HG03064 (cell line): Measurements from ENCODE around the gene EXOSC6.
A peak's percentile ranks its signal among the peaks of the same experiment; 100 is the strongest.
"Not testable (repeated sequence)": the region's sequence is repeated elsewhere in the genome, so short reads cannot be mapped to it uniquely, and the experiment has no call there.

Experiments used
- ATAC-seq: cut with Tn5 transposase; IDR thresholded peaks from one replicate; pipeline ENCODE4 v1.9.1; 2021; ENCODE audit warnings: low read depth; ENCODE audit not compliant: unreplicated experiment

Gene EXOSC6

DNA sequence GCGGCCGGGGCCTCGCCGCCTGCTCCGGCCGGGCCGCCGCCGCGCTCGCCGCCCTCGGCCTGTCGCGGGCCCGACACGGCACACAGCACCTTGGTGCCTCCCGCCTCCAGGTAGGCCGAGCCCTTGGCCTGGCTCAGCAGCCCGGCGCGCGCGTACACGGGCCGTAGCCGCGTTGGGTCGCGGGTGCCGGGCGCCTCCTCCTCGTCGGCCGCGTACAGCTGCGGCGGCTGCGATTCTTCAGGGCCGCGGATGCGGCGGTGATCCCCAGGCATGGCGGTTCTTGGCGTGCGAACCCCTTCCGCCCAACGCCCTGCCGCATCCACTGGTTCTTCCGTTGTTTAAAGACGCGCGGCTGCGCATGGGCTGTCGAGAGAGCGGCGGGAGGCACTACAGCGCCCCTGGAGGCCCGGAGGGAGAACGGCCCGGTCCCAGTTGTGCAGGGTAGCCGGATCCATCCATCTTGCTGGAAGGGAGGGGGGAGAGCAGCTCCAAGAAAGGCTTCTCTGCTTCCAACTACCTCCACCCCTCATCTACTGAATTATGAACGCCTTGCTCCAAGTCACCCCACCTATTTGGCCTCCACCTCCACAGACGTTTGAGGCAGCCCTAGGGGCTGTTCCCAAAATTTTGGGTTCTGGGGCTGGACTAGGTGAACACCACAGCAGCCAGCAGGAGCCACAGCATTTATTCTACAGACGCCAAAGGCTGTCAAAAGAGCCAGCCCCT, at the start of gene EXOSC6:
Gene EXOSC6, minus strand, starts transcription at position 312 of the 726 bp plus-strand sequence. Its CDS starts 40 bp downstream, at position 272.
- ATAC-seq: peak; percentile 81

DNA sequence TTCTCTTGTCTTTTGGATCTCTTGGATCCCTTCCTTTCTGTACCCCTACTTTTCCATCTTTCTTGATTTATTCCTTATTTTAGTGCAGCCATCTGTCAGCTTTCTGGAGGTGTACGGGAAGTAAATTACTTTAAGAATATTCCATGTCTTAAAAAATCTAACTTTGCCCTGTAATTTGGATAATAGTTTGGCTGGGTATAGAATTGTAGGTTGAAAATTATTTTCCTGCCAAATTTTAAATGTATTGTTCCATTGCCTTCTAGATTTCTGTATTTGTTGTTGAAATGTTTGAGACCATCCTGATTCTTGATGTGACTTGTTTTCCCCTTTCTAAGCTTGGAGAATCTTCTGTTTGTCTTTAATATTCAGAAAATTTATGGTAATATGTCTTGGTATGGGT, 49.4 kb upstream of the EXOSC6 start:
- ATAC-seq: no peak

DNA sequence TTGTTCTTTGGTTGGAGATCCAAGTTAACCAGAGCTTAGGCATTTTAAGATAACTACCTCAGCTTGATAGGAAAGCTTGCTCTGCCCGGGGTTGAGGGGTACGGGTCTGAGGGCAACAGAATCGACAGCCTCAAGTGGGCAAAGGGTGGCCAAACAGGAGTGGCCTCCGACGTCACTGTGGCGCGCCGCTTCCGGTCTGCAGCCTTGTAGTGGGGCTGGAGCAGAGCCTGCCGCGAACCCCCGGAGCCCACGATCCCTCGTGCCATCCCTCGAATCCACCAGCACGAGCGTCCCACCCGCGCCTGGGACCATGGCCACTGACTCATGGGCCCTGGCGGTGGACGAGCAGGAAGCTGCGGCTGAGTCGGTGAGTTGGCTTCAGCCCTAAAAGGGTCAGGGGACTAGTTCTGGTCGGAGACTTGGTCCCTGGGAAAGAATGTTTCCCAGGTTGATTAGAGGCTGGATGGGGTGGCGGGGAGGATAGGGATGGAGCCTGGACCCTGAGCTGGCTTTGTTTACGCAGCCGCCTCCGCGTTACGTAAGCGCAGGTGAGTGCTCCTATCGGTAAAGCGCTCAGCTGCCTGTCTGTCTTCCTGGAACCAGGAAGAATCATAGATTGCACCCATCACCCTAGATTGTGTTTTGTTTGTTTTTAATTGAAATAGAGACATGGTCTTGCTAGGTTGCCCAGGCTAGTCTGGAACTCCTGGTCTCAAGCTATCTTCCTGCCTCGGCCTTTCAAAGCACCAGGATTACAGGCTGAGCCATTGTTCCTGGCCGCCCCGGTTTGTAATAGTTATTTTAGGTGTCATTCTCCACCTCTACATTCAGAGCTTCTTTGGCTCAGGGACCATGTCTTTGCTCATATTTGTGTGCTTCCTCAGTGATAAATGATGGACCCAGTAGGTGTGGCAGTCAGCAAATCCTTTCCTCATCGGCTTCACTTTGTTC, 47.5 kb upstream of the EXOSC6 start, which contains the start of gene DDX19B:
Gene DDX19B, plus strand, starts transcription at position 199 of the 951 bp plus-strand sequence. Its CDS starts 112 bp downstream, at position 311.
- ATAC-seq: peak; percentile 67

DNA sequence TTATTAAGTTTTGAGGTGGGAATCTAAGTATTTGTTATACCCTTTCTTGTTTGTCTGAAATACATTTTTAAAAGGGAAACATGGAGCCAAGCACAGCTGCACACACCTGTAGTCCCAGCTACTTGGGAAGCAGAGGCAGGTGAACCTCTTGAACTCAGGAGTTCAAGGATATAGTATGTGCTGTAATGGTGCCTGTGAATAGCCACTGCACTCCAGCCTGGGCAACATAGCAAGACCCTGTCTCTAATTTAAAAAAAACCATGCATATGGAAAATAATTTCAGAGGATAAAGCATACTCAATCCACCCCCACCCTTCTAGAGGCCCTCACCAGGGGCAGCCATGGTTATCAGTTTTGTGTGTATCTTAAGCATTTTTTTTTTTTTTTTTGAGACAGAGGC, 43.9 kb upstream of the EXOSC6 start:
- ATAC-seq: no peak

DNA sequence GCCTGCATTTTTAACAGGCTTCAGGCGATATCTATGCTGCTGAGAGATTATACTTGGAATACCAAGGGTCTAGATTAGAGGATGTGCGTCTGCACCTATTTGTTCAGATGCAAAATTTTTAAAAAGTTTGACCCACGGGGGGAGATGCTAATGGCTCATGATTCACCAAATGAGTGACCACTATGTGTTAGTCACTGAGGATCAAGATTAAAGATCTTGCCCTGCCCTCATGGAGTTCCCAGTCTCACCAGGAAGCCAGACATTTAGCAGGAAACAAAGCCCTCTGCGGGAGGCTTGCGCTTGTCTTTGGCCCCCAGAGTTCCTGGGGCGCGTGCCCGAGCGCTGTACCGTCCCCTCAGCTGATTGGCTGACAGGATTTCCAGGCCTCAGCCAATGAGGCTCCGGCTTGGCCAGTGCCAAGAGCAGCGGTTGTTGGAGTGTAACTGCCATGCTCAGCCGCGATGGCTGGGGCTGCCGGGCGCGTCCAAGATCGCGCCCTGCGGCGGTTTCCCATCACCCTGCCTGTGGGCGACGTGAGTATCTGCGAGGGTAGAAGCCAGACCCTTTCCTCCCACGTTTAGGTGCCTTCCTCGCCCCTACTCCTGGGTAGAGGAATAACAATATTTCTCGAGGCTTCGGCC, 42.8 kb upstream of the EXOSC6 start:
- no peak for ATAC-seq

DNA sequence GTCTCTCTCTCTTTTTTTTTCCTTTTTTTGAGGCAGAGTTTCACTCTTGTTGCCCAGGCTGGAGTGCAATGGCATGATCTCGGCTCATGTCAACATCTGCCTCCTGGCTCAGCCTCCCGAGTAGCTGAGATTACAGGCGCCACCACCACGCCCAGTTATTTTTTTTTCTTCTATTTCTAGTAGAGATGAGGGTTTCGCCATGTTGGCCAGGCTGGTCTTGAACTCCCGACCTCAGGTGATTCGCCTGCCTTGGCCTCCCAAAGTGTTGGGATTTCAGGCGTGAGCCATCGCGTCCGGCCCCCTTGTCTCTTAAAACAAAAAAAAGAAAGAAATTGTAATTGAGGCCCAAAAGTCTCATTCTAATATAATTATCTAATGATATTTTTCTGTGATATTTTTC, 40.4 kb upstream of the EXOSC6 start:
- ATAC-seq: not testable (repeated sequence)

DNA sequence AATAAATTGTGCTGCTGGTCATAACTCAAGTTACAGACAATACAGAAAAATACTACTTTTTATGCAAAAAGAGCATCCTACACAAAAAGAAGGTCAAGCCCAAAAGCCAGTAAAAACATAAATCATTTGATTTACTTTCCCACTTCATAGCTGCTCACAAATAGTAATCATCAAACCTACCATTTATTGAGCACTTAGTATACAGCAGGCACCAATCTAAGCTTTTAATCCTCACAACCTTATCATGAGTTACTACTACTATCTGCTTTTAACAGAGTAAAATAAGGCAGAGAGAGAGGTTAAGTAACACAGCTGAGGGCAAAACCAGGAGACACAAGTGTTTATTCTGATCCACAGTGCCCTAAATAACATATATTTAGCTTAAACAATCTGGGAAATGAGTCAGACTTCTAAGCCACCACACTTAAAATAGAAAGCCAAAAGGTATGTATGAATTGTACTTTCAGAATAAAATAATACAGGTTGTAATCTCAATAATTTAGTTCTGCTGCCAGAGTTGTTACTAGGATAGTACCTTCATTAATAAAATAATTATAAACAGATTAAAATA, 39.3 kb upstream of the EXOSC6 start:
- no peak for ATAC-seq

DNA sequence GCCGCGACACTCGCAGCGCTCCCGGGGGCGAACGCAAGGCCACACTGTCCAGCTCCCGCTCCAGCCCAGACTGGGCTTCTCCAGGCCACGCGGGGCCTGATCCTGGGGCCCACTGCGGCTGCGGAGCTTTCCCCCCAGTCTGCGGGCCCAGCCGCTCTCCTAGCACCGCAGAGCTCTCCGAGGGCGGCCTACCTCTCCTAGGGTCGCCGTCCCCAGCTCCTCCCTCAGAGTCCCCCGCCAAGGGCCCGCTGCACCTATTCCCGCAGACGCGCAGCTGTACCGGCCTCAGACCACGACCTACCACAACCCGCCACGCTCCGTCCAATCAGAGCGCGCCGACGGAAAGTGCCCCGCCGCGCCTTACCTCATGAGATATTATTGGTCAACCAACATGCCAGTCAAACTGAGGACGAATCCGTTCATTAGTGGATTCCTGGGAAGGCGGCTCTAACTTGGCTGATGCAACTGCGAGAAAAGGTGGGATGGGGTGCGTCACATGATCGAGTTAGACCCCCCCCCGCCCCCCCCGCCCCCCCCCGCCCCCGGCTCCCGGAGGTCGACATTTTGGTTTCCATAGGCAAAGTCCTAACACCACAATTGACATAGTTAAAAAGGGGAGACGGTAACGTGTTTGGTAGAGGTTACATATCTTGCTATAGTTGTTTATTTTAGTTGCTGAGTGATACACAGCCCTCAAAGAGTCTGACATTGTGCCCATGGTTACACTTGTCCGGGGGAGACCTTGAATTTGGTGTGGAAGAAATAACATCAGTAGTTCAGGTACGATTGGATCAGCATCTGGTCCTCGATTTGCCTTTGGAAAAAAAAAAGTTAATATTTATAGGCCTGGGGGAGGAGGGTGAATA, 37.7 kb upstream of the EXOSC6 start, which contains the start of gene AARS1:
Gene AARS1, minus strand, starts transcription at position 278 of the 866 bp plus-strand sequence. CDS start 6,743 bp downstream, outside the sequence.
- ATAC-seq: peak; percentile 89

DNA sequence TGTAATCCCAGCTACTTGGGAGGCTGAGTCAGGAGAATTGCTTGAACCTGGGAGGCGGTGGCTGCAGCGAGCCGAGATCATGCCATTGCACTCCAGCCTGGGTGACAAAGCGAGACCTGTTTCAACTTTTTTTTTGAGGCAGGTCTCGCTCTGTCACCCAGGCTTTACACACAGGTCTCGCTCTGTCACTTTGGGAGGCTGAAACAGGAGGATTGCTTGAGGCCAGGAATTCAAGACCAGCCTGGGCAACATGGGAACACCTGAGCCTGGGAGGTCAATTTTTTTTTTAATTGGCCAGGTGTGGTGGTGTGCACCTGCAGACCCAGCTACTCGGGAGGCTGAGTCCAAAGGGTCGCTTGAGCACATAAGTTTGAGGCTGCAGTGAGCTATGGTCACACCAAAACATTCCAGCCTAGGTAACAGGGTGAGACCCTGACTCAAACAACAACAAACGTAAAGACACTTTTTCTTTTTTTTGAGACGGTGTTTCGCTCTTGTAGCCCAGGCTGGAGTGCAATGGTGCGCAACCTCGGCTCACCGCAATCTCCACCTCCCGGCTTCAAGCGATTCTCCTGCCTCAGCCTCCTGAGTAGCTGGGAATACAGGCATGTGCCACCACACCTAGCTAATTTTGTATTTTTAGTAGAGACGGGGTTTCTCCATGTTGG, 35.7 kb upstream of the EXOSC6 start:
- not testable (repeated sequence) for ATAC-seq

DNA sequence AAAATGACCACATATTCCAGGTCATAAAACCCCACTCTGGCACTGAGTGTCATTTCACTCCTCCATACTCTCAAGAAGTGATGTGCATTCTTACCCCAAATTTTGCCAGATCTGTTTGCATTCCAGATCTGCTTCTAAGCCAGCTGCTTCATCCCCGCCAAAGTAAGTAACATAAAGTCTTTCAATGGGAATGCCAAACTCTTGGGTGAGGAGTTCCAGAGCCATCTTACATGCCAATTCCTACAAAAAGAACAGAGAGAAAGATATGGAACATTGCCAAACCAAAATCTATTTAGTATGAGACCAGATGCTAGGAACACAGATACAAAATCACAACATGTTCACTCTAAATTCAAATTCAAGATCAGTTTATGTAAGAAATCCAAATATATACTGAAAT, 24.7 kb upstream of the EXOSC6 start:
- ATAC-seq: no peak

DNA sequence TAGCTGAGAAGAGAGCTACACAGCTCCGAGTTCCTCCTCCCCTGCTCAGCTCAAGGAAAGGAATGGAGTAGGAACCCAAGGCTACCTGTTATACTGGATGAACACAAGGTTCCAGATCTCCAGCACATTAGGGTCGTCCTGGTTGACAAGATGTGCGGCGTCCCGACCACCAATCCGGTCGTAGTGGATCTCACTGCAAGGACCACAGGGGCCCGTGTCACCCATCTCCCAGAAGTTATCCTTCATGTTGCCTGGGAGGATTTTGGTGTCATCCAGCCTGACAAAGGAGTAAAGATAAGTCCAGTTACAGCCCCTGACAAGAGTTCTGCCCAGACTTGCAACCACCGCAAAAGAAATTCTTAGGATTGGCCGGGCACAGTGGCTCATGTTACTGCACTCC, 20.0 kb upstream of the EXOSC6 start:
- no peak for ATAC-seq

DNA sequence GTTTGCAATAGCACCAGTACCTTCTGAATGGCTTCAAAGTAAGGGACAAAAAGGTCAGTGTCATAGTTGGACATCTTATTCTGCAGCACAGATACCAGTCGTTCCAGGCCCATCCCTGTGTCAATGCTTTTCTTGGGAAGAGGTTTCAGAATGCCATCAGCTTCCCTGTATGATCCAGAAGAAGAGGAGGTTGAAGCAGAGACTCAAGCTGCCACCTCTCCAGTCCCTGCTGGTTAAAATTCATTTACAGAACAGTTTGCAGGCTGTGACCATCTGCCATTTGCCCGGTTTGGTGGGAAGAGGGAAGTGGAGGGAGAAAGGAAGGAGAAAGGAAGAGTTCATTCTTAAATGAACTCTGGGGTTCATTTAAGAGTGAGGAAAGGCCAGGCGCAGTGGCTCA, 18.4 kb upstream of the EXOSC6 start:
- ATAC-seq: no peak

DNA sequence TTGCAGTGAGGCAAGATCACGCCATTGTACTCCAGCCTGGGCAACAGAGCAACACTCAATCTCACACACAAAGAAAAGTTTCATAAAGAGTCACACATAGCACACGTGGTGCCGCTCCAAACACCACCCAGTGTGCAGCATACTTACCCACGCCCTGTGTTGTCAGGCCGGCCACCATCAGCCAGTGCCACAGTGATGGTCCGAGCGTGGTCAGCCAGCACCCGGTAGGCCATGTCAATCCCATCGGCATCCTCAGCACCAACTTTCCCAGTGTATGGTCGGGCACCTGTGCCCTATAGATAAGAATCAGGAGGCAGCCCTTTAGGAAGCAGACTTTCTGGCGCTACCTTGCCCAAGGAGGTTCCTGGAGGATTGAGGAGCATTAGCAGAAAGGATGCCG, 17.7 kb upstream of the EXOSC6 start:
- no peak for ATAC-seq

DNA sequence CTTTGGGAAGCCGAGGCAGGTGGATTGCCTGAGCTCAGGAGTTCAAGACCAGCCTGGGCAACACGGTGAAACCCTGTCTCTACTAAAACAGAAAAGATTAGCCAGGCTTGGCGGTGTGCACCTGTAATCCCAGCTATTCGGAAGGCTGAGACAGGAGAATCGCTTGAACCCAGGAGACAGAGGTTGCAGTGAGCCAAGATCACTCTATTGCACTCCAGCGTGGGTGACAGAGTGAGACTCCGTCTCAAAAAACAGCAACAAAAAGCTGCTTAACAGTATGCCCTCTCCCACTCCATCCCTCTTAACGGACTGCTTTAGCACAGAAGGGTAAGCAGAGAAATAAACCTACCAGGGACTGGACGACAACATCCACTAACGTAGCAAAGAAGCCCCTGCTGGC, 16.2 kb upstream of the EXOSC6 start:
- ATAC-seq: not testable (repeated sequence)

DNA sequence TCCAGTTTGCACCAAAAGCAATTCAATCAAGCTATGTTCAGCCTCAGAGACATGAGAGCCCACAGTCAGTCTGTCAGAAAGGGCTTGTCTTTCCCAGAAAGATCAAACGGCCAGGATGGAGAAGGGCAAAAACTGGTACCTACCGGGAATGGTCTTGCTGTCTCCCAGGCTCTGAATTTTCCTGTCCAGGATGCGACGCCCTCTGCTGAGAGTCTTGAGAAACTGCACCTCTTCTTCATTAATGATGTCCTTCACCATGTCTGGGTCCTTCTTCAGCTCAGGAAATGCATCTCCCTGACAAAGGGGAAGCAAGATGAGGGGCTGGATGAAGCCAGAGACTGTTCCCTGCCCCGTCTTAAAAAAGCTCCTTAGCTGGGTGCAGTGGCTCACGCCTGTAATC, 15.8 kb upstream of the EXOSC6 start:
- ATAC-seq: no peak

DNA sequence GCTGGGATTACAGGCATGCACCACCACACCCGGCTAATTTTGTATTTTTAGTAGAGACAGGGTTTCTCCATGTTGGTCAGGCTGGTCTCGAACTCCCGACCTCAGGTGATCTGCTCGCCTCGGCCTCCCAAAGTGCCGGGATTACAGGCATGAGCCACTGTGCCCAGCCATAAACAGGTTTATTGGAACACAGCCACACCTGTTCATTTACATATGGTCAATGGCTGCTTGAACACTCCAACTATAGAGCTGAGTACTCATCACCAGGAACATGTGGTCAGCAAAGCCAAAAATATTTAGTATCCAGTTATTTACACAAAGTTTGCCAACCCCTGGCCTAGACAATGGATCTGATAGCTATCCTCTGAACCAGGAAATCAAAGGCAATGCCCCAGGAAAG, 8.2 kb upstream of the EXOSC6 start:
- not testable (repeated sequence) for ATAC-seq

DNA sequence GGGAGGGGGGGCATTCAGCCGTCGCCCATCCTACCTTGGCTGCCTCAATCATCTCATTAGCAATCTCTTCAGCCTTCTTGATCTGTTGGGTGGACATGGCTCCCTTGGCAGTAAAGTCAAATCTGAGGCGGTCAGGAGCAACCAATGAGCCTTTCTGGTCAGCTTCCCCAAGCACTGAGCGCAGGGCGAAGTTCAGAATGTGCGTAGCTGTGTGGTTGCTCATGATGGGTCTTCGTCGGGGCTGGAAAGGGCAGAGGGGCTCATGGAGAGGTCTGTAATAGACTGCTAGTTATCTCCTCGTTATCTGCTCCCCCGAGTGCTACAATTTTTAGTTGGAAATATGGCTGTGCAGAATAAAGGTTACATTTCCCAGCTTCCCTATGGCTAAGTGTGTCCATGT, 7.2 kb upstream of the EXOSC6 start:
- no peak for ATAC-seq

DNA sequence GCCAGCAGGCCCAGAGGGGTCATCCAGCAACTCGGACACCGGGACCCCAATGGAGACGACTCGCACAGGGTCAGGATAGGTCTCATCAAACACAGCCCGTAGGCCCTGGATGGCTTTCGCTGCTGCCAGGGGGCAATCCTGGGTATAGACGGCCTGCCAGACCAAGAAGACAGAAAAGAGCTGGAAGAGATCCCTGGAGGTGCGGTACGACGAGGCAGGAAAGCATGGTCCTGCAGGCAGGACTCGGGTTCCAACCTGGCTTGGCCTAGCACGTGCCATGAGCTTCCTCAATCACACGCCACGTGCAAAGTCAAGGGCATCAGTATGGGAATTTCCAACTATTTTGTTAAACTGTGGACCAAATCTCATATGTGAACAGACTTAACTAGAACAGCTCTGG, 6.3 kb upstream of the EXOSC6 start:
- no peak for ATAC-seq

DNA sequence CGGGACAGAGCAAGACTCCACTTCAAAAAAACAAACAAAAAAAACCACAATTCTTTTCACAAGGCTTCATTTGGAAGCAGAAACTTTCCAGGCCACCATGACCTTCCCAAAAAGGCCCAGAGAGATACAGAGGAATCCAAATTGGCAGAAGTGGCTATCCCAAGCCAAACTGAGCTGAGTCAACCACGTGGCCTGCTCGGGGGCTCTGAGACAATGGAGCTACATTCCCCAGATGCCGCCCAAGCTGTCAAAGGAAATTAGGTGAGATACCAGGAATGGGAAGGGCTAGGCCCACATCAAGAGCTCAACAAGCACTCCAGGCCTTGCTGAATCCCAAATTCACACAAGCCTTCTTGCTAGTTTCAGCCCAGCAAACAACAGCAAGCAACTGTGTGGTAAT, 5.7 kb upstream of the EXOSC6 start:
- no peak for ATAC-seq
